WTC11 (cell line): ENCODE results near the gene ARHGAP26. TPM values are rescaled to one million over a fixed set of nuclear protein-coding genes. Genes with fewer than 3 reads are reported as not detected.

Experiments
- ATAC-seq: fragments of 200-7000 bp; cut with Tn5 transposase; 2 replicates; pipeline ENCODE4 v1.10.0; 2021; ENCODE audit warnings: mild to moderate bottlenecking, moderate library complexity
- CTCF ChIA-PET: fragments of 300-600 bp; sonication (Branson Sonifier 250); formaldehyde crosslinking; loops from one replicate; lab custom pipeline; 2021; ENCODE audit warnings: antibody characterized with exemption; lab: Charles Lee
- POLR2A ChIA-PET: fragments of 350-600 bp; sonication (Branson Sonifier 250); formaldehyde crosslinking; loops from one replicate; lab custom pipeline; 2021; ENCODE audit warnings: antibody characterized with exemption; lab: Charles Lee
- DNase-seq: peaks from one replicate; pipeline ENCODE4 v3.0.0; 2021; ENCODE audit warnings: low spot score
- H3K27ac Mint-ChIP-seq: 2 replicates; pipeline ENCODE4 v1.8.0; 2021; ENCODE audit warnings: mixed read lengths
- H3K27me3 Mint-ChIP-seq: 2 replicates; pipeline ENCODE4 v1.8.0; 2021; ENCODE audit warnings: low read depth, mild to moderate bottlenecking, moderate library complexity, mixed read lengths
- H3K36me3 Mint-ChIP-seq: 2 replicates; pipeline ENCODE4 v1.8.0; 2021; ENCODE audit warnings: mixed read lengths
- H3K4me1 Mint-ChIP-seq: 2 replicates; pipeline ENCODE4 v1.8.0; 2022; ENCODE audit warnings: mixed read lengths
- H3K4me3 Mint-ChIP-seq: 2 replicates; pipeline ENCODE4 v1.8.0; 2021; ENCODE audit warnings: mild to moderate bottlenecking, moderate library complexity, mixed read lengths
- H3K9me3 Mint-ChIP-seq: 2 replicates; pipeline ENCODE4 v1.8.0; 2021; ENCODE audit warnings: mixed read lengths
- EMX1 ChIP-seq: fragments of 250-450 bp; sonication (Bioruptor Pico); IDR thresholded peaks from 2 replicates; pipeline ENCODE4 v1.8.0; 2021; ENCODE audit warnings: mild to moderate bottlenecking
- FOXJ3 ChIP-seq: sonication (generic); formaldehyde crosslinking; IDR thresholded peaks from 2 replicates; pipeline ENCODE4 v1.9.0; 2021; ENCODE audit warnings: missing genetic modification reagents, mild to moderate bottlenecking, borderline replicate concordance
- PRRX2 ChIP-seq: fragments of 250-450 bp; sonication (Bioruptor Pico); IDR thresholded peaks from 2 replicates; pipeline ENCODE4 v1.8.0; 2021; ENCODE audit warnings: mild to moderate bottlenecking
- SOX15 ChIP-seq: fragments of 250-450 bp; sonication (Bioruptor Pico); IDR thresholded peaks from 2 replicates; pipeline ENCODE4 v1.9.0; 2021; ENCODE audit warnings: mild to moderate bottlenecking
- ZNF232 ChIP-seq: sonication (generic); formaldehyde crosslinking; IDR thresholded peaks from 2 replicates; pipeline ENCODE4 v1.8.0; 2022; ENCODE audit warnings: mild to moderate bottlenecking, missing genetic modification reagents
- total RNA-seq: library from RNA; stranded (reverse); gene quantifications from 3 replicates; pipeline ENCODE4 v1.2.3, GENCODE V29; 2021
- TF ChIP-seq, protein P1 (sequence below): fragments of 250-450 bp; sonication (Bioruptor Pico); IDR thresholded peaks from 2 replicates; pipeline ENCODE4 v1.9.0; 2021; ENCODE audit warnings: mild to moderate bottlenecking, borderline replicate concordance
- TF ChIP-seq, protein P2 (sequence below): fragments of 250-450 bp; sonication (Bioruptor Pico); IDR thresholded peaks from 2 replicates; pipeline ENCODE4 v1.9.0; 2021; ENCODE audit warnings: mild to moderate bottlenecking
- TF ChIP-seq, protein P3 (sequence below): fragments of 250-450 bp; sonication (Bioruptor Pico); IDR thresholded peaks from 2 replicates; pipeline ENCODE4 v1.9.0; 2021; ENCODE audit warnings: moderate library complexity, mild to moderate bottlenecking, inconsistent platforms, borderline replicate concordance
- TF ChIP-seq, protein P4 (sequence below): sonication (generic); formaldehyde crosslinking; IDR thresholded peaks from 2 replicates; pipeline ENCODE4 v1.8.1; 2022; ENCODE audit warnings: mild to moderate bottlenecking, missing genetic modification reagents, moderate library complexity, borderline replicate concordance
- TF ChIP-seq, protein P5 (sequence below): sonication (generic); formaldehyde crosslinking; IDR thresholded peaks from 2 replicates; pipeline ENCODE4 v1.8.1; 2023; ENCODE audit warnings: mild to moderate bottlenecking, moderate library complexity, missing genetic modification reagents
- TF ChIP-seq, protein P6 (sequence below): sonication (generic); formaldehyde crosslinking; IDR thresholded peaks from 2 replicates; pipeline ENCODE4 v1.8.0; 2023; ENCODE audit warnings: mild to moderate bottlenecking, missing genetic modification reagents
- TF ChIP-seq, protein P7 (sequence below): sonication (generic); formaldehyde crosslinking; IDR thresholded peaks from 2 replicates; pipeline ENCODE4 v1.8.1; 2023; ENCODE audit warnings: mild to moderate bottlenecking, missing genetic modification reagents, moderate library complexity
- TF ChIP-seq, protein P8 (sequence below): fragments of 250-450 bp; sonication (Bioruptor Pico); IDR thresholded peaks from 2 replicates; pipeline ENCODE4 v1.8.0; 2021; ENCODE audit warnings: mild to moderate bottlenecking
- TF ChIP-seq, protein P9 (sequence below): sonication (generic); formaldehyde crosslinking; IDR thresholded peaks from 2 replicates; pipeline ENCODE4 v1.8.0; 2022; ENCODE audit warnings: missing genetic modification reagents

ARHGAP26 gene
- total RNA-seq, 1 experiment from 2014 or later: 22.3 TPM

DNA sequence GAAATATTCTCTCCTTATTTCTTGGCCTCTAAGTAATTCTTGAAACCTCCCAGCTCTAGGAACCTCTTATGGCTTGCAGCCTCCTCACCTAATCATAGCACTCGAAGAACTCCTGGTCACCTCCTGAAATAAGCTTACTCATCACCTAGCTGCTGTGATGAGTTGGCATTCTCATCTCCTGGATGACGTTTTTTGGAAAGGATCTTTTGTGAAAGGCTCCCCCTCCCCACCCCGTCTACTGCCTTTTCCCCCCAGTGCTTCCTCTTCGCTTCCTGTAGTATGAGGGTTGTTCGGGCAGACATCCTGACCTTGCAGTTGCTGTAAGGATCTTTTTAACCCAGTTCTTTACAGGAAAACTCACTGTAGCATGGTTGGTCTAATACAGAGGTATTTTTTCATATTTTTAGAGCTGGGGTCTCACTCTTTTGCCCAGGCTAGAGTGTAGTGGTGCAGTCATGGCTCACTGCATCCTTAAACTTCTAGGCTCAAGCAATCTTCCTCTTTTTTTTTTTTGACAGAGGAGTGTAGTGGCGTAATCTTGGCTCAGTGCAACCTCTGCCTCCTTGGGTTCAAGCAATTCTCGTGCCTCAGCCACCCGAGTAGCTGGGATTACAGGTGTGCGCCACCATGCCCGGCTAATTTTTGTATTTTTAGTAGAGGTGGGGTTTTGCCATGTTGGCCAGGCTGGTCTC, 41.8 kb downstream of the ARHGAP26 start:
- ChIA-PET CTCF (interaction anchor here (1.1 to 2.5 kb wide), 2 partner anchors 15 to 55 kb away, joined by 4 to 9 read pairs; no protein-coding TSS in a partner anchor), POLR2A (no interaction called here)
- DNase-seq: no peak
- no peaks in the 10 kb centered on the region for H3K27me3 Mint-ChIP-seq
- no peaks in the 10 kb centered on the region for H3K9me3 Mint-ChIP-seq
- H3K4me3 Mint-ChIP-seq: no peak overlapping the region
- no peaks in the 10 kb centered on the region; the same call in 1 of the 2 replicates for H3K36me3 Mint-ChIP-seq
- no peak overlapping the region for H3K27ac Mint-ChIP-seq
- no peak for ATAC-seq
- H3K4me1 Mint-ChIP-seq: peaks cover 35% of the 10 kb centered on the region
- TF ChIP-seq FOXJ3 (no peak), EMX1 (no peak), PRRX2 (CRISPR knock-in tag) (no peak), ZNF232 (CRISPR knock-in tag) (no peak), SOX15 (CRISPR knock-in tag) (no peak)
- TF ChIP-seq, protein P1, sequence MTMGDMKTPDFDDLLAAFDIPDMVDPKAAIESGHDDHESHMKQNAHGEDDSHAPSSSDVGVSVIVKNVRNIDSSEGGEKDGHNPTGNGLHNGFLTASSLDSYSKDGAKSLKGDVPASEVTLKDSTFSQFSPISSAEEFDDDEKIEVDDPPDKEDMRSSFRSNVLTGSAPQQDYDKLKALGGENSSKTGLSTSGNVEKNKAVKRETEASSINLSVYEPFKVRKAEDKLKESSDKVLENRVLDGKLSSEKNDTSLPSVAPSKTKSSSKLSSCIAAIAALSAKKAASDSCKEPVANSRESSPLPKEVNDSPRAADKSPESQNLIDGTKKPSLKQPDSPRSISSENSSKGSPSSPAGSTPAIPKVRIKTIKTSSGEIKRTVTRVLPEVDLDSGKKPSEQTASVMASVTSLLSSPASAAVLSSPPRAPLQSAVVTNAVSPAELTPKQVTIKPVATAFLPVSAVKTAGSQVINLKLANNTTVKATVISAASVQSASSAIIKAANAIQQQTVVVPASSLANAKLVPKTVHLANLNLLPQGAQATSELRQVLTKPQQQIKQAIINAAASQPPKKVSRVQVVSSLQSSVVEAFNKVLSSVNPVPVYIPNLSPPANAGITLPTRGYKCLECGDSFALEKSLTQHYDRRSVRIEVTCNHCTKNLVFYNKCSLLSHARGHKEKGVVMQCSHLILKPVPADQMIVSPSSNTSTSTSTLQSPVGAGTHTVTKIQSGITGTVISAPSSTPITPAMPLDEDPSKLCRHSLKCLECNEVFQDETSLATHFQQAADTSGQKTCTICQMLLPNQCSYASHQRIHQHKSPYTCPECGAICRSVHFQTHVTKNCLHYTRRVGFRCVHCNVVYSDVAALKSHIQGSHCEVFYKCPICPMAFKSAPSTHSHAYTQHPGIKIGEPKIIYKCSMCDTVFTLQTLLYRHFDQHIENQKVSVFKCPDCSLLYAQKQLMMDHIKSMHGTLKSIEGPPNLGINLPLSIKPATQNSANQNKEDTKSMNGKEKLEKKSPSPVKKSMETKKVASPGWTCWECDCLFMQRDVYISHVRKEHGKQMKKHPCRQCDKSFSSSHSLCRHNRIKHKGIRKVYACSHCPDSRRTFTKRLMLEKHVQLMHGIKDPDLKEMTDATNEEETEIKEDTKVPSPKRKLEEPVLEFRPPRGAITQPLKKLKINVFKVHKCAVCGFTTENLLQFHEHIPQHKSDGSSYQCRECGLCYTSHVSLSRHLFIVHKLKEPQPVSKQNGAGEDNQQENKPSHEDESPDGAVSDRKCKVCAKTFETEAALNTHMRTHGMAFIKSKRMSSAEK (CRISPR knock-in tag): no peak
- TF ChIP-seq, protein P2, sequence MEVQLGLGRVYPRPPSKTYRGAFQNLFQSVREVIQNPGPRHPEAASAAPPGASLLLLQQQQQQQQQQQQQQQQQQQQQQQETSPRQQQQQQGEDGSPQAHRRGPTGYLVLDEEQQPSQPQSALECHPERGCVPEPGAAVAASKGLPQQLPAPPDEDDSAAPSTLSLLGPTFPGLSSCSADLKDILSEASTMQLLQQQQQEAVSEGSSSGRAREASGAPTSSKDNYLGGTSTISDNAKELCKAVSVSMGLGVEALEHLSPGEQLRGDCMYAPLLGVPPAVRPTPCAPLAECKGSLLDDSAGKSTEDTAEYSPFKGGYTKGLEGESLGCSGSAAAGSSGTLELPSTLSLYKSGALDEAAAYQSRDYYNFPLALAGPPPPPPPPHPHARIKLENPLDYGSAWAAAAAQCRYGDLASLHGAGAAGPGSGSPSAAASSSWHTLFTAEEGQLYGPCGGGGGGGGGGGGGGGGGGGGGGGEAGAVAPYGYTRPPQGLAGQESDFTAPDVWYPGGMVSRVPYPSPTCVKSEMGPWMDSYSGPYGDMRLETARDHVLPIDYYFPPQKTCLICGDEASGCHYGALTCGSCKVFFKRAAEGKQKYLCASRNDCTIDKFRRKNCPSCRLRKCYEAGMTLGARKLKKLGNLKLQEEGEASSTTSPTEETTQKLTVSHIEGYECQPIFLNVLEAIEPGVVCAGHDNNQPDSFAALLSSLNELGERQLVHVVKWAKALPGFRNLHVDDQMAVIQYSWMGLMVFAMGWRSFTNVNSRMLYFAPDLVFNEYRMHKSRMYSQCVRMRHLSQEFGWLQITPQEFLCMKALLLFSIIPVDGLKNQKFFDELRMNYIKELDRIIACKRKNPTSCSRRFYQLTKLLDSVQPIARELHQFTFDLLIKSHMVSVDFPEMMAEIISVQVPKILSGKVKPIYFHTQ (CRISPR knock-in tag): no peak
- TF ChIP-seq, protein P3, sequence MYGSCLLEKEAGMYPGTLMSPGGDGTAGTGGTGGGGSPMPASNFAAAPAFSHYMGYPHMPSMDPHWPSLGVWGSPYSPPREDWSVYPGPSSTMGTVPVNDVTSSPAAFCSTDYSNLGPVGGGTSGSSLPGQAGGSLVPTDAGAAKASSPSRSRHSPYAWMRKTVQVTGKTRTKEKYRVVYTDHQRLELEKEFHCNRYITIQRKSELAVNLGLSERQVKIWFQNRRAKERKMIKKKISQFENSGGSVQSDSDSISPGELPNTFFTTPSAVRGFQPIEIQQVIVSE (CRISPR knock-in tag): no peak
- TF ChIP-seq, protein P4, sequence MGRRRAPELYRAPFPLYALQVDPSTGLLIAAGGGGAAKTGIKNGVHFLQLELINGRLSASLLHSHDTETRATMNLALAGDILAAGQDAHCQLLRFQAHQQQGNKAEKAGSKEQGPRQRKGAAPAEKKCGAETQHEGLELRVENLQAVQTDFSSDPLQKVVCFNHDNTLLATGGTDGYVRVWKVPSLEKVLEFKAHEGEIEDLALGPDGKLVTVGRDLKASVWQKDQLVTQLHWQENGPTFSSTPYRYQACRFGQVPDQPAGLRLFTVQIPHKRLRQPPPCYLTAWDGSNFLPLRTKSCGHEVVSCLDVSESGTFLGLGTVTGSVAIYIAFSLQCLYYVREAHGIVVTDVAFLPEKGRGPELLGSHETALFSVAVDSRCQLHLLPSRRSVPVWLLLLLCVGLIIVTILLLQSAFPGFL (CRISPR knock-in tag): no peak
- TF ChIP-seq, protein P5, sequence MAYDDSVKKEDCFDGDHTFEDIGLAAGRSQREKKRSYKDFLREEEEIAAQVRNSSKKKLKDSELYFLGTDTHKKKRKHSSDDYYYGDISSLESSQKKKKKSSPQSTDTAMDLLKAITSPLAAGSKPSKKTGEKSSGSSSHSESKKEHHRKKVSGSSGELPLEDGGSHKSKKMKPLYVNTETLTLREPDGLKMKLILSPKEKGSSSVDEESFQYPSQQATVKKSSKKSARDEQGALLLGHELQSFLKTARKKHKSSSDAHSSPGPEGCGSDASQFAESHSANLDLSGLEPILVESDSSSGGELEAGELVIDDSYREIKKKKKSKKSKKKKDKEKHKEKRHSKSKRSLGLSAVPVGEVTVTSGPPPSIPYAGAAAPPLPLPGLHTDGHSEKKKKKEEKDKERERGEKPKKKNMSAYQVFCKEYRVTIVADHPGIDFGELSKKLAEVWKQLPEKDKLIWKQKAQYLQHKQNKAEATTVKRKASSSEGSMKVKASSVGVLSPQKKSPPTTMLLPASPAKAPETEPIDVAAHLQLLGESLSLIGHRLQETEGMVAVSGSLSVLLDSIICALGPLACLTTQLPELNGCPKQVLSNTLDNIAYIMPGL (CRISPR knock-in tag): no peak
- TF ChIP-seq, protein P6, sequence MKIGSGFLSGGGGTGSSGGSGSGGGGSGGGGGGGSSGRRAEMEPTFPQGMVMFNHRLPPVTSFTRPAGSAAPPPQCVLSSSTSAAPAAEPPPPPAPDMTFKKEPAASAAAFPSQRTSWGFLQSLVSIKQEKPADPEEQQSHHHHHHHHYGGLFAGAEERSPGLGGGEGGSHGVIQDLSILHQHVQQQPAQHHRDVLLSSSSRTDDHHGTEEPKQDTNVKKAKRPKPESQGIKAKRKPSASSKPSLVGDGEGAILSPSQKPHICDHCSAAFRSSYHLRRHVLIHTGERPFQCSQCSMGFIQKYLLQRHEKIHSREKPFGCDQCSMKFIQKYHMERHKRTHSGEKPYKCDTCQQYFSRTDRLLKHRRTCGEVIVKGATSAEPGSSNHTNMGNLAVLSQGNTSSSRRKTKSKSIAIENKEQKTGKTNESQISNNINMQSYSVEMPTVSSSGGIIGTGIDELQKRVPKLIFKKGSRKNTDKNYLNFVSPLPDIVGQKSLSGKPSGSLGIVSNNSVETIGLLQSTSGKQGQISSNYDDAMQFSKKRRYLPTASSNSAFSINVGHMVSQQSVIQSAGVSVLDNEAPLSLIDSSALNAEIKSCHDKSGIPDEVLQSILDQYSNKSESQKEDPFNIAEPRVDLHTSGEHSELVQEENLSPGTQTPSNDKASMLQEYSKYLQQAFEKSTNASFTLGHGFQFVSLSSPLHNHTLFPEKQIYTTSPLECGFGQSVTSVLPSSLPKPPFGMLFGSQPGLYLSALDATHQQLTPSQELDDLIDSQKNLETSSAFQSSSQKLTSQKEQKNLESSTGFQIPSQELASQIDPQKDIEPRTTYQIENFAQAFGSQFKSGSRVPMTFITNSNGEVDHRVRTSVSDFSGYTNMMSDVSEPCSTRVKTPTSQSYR (CRISPR knock-in tag): no peak
- TF ChIP-seq, protein P7, sequence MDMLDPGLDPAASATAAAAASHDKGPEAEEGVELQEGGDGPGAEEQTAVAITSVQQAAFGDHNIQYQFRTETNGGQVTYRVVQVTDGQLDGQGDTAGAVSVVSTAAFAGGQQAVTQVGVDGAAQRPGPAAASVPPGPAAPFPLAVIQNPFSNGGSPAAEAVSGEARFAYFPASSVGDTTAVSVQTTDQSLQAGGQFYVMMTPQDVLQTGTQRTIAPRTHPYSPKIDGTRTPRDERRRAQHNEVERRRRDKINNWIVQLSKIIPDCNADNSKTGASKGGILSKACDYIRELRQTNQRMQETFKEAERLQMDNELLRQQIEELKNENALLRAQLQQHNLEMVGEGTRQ (CRISPR knock-in tag): no peak
- TF ChIP-seq, protein P8, sequence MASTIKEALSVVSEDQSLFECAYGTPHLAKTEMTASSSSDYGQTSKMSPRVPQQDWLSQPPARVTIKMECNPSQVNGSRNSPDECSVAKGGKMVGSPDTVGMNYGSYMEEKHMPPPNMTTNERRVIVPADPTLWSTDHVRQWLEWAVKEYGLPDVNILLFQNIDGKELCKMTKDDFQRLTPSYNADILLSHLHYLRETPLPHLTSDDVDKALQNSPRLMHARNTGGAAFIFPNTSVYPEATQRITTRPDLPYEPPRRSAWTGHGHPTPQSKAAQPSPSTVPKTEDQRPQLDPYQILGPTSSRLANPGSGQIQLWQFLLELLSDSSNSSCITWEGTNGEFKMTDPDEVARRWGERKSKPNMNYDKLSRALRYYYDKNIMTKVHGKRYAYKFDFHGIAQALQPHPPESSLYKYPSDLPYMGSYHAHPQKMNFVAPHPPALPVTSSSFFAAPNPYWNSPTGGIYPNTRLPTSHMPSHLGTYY (CRISPR knock-in tag): no peak
- TF ChIP-seq, protein P9, sequence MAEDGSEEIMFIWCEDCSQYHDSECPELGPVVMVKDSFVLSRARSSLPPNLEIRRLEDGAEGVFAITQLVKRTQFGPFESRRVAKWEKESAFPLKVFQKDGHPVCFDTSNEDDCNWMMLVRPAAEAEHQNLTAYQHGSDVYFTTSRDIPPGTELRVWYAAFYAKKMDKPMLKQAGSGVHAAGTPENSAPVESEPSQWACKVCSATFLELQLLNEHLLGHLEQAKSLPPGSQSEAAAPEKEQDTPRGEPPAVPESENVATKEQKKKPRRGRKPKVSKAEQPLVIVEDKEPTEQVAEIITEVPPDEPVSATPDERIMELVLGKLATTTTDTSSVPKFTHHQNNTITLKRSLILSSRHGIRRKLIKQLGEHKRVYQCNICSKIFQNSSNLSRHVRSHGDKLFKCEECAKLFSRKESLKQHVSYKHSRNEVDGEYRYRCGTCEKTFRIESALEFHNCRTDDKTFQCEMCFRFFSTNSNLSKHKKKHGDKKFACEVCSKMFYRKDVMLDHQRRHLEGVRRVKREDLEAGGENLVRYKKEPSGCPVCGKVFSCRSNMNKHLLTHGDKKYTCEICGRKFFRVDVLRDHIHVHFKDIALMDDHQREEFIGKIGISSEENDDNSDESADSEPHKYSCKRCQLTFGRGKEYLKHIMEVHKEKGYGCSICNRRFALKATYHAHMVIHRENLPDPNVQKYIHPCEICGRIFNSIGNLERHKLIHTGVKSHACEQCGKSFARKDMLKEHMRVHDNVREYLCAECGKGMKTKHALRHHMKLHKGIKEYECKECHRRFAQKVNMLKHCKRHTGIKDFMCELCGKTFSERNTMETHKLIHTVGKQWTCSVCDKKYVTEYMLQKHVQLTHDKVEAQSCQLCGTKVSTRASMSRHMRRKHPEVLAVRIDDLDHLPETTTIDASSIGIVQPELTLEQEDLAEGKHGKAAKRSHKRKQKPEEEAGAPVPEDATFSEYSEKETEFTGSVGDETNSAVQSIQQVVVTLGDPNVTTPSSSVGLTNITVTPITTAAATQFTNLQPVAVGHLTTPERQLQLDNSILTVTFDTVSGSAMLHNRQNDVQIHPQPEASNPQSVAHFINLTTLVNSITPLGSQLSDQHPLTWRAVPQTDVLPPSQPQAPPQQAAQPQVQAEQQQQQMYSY (CRISPR knock-in tag): no peak
